HG03378 (cell line): ENCODE measurements around the gene PLD1.

Experiments
- ATAC-seq: cut with Tn5 transposase; IDR thresholded peaks from one replicate; pipeline ENCODE4 v1.9.1; 2021; ENCODE audit warnings: mild to moderate bottlenecking, moderate library complexity; ENCODE audit not compliant: unreplicated experiment

PLD1 gene

DNA sequence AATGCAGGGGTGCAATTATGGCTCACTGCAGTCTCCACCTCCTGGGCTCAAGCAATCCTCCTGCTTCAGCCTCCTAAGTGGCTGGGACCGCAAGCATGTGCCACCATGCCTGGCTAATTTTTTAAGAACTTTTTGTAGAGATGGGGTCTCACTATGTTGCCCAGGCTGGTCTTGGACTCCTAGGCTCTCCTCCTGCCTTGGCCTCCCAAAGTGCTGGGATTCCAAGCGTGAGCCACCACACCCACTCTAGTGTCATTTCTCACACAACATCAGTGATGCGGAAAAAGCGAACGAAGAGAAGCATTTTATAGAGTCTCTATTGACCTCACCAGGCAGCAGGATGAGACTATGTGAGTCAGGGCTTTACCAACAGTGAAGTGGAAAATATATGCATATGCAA is 137.7 kb downstream of the PLD1 start:
- ATAC-seq, result no peak

DNA sequence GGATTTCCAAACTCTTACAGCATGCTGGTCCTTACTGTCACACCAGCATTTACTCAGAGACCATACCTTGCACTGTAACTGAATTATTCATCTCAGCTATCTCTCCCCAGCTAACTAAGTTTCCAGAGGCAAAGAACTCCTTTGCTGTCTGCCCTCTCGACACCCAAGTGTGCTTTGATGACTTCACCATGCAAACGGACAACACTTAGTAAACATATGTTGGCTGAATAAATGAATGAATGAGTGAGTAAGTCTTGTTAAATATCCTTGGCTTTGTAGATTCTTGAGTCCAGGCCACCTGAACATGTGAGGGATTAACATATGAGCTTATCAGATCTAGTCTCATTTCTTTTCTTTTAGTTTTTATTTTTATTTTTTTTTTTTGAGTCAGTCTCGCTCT is 138.2 kb downstream of the PLD1 start:
- no peak for ATAC-seq

DNA sequence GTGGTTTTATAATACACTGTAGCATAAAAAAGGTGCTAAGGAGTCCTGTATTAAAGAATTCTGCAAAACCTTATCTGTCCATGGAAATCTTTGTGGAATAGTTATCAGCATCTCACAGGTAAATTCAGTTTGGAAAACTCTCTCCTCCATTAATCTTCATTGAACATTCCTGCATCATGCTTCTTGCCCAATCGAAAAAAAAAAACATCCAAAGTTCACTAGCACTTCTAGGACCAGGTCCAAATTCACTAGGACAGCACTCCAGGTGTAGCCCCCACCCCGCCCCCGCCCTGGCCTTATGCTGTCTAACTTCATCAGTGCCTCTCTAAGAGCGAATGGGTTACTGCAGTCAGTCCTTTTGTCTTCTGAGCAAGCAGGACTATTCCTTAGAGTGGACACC is 138.6 kb downstream of the PLD1 start:
- ATAC-seq, result no peak

DNA sequence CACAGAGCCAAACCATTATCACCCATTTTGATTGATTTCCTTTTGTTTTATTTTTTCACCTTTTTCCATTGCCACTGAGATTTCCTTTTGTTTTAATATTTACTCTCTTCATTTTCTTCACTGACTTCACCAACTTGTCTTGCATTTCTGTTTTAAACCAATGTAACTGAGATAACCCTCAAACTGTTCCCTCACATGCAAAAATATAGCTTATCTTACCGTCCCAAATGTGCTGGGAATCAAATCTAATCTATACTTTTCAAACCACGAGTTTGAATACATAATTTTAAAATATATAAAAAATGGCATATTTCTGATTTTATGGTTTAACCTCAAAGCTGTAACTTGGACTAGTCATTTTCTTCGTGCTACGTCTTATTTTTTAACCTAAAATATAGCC is 143.8 kb downstream of the PLD1 start:
- no peak for ATAC-seq

DNA sequence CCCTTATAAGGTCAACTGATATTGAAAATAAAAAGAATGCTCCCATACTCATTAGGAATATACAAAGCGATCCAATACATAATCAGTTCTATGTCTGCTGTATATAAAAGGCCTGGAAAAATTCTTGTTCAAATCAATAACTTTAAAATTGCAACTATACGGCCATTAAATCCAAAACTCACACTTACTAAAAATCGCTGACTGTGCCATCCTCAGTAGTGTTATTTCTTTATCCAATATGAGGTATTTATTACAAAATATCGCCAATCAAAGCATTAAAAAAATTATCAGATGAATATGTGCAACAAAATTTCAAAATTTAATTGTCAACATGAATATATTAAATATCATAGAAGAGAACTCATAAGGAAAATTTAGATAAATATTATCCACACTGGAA is 146.5 kb downstream of the PLD1 start:
- ATAC-seq, result no peak

DNA sequence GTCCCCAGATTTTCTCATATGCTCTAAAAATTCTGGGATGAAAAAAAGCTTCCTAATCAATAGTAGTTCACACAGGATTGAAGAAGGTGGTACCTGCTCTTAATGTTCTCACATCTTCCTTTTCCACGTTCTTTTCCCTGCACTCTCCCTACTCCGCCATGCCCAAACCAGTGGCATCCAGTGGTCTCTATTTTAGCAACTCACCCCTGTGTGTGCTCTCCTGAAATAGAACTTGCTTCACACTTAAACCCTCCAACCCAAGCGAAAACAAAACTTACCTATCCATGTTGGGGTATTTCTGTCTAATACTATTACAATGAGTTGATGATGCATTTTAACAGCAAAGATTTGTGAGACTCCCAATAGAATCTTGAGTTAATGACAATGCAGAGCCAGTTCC is 148.8 kb downstream of the PLD1 start:
- no peak for ATAC-seq

DNA sequence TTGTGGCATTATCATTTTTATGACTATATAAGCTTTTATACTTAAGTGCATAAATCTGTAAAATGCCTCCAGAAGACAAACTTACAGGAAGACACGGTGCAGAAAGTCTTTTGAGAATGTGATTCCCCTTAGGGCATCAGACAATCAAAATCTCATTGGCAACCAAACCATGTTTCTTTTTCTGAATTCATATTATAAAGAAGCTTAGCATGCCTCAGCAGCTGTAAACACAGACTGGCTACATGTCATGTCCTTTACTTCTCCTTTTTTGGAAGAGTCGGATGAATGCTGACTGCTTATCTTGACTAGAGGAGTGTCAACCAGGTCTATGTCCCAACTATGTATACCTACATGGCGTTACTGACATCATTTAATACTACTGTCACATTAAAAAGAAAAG is 150.1 kb downstream of the PLD1 start:
- no peak for ATAC-seq

DNA sequence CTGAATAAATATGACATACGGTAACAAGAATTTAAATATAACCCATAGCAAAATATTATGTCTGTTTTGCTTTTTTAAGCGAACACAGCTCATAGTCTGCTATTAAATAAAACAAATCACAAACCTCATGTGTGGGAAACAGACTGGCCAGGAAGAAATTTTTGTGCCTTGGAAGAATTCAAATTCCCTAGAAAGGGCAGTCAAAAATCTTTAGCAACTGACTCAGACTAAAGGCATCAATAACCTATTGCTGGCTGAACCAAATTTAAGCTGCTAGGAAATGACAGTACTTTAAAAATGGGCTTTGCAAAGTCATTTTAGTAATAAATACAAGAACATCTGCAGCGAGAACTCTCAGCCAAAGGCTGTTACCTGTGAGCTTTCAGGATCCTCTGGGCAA is 151.4 kb downstream of the PLD1 start:
- ATAC-seq, result no peak

DNA sequence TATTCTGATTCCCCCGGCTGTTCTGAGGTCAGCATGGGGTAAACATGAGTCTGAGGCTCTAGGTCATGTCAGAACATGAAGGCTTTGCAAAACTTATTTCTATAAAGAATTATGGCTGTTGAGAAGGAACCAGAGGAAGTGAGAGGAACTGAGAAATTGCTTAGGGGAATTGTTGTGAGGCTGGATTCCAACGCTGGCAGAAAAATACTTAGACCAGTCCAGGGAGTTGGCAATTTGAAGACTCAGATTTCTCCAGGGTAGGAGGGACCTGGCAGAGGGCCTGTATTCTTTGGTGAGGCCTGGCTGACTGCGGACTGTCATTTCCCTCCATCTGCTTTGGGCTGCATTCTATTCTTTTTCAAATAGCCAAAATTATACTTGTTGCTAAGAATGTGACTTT is 155.5 kb downstream of the PLD1 start:
- no peak for ATAC-seq

DNA sequence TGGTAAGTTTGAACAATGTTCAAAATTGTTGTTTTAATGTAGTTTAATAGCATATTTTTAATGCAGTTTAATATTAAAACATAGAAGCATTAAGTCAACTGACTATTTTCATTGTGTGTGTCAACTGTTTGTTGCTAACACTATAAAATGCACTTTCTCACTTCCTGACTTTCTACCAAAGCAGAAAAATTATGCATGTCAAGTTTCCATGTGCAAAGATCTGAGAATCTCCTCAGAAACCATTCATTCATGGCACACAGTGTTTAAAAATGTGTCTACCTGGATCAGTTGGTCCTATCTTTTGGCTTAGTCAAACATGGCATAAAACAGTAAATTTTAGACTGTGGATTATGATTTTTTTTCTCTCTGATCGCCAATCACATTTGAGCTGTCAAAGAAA is 156.0 kb downstream of the PLD1 start:
- no peak for ATAC-seq

DNA sequence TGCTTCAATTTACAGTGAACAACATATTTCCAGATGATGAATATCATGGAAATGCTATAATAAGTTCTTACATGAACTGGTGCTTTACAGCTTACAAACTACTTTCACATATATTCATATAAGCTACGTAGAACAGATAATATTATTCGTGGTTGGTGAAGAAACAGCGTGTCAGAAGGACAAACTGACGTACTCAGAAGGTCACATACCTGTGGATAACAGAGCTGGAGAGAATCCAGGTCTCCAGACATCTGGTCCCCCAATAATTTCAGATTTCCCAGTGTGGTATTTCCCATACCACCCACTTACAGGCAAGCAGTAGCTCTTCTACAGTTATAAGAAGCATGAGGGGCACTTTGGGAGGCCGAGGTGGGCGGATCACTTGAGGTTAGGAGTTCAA is 156.6 kb downstream of the PLD1 start:
- ATAC-seq, result no peak

DNA sequence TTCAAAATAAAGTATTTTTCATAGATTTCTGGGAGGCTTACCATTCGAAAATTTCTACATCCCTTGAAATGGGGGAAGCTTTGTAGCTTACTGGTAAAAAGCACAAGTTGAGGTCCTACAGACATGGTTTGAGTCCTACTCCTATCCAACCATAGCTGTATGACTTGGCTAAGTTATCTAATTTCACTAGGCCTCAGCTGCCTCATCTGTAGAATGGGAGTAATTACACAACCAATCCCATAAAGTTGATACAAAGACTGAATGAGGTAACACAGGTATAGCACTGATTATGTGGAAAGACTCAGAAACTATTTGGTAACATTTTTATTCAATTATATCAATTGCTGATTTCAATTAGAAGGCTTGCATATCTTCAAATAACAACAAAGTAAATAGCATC is 157.4 kb downstream of the PLD1 start:
- ATAC-seq, result no peak

DNA sequence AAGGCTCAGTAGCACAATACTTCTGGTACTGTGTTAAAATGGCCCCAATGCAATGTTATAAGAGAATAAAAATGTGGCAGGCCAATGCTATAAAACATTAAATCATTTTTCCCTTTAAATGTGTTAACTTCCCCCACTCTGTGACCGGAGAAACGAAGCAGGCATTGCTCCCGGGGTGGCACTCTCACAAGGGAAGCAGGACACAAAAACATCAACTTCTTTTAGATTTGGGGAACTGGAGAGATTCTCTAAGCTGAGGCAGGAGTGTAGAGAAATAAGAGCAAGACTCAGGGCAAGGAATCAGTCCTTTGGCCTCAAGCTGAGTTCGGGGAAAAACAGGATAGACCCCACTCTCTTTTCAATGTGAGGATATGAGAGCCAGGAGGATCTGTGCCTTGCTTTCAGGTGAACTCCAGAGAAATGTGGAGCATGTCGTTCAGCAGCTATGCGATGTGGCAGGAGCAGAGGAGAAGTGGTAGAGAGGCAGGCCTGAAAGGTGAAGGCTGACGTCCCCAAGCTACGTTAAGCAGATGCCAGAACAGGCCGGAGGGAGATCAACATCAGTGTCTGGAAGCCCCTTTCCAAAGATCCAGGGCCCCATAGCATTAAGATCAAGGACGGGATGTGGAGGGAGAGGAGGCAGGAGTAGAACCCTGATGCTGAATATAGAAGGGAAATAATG is 160.2 kb downstream of the PLD1 start:
- ATAC-seq, result no peak

DNA sequence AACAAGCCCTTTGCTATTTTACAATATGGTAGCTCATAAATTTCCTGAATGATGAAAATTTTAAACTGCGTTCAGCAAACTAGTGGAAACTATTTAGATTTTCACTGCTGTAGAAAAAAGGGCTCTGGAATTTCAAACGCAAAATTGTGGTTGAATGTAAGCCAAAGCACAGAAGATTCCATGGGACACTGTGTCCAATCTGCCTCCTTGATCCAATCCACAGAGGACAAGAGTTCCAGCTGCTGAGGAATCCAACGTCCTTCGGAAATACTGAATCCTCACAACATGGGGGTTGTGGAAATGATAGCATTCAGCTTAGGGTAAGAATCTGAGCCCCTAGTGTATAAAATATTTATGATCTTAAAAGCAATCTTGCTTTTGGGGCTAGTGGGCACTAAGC is 161.0 kb downstream of the PLD1 start:
- ATAC-seq, result no peak

DNA sequence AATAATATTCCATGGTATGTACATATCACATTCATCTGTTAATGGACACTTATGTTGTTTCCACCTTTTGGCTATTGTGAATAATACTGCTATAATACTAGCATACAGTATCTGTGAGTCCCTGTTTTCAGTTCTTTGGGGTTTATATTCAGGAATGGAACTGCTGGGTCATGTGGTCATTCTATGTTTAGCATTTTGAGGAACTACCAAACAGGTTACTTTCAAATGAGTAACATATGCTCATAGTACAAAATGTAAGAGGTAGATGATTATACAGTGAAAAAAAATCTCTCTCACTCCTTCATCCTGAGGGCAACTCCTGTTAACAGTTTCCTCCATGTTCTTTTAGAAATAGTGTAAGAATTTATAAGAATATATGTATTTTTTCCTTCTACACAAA is 162.2 kb downstream of the PLD1 start:
- no peak for ATAC-seq

DNA sequence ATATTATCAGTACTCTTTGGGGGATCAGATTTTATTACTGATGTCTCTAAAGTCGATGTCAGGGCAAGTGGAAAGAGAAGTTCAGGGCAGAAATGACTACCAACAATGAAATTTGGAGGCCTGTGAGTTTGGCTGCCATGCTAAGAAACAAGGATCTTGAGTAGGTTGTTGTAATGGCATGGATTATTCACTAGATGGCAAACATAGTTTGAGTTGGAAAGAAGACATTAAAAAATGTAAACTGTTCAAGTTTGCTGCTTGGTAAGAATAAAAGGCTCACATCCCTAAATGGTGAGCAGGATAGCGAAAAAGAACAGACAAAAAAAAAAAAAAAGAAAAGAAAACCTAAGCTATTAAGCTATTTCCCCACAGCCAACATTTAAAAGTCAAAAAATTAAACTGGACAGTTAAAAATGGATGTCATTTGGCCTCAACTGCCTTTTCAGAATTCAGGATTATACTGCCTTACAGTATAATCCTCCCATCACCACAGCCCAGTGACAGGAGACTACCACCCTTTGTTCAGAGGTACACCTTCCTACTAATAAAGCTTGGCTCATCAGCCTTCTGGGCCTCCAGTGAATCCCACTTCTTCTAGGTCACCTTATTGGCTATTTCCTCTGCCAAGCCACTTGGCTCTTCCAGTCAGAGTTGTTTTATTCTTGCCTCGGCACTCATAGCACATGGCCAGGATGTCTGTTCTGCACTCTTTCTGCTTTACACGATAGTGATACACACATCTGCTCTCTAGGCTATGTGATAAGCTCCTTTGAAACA is 163.7 kb downstream of the PLD1 start:
- ATAC-seq, result peak; percentile 51

DNA sequence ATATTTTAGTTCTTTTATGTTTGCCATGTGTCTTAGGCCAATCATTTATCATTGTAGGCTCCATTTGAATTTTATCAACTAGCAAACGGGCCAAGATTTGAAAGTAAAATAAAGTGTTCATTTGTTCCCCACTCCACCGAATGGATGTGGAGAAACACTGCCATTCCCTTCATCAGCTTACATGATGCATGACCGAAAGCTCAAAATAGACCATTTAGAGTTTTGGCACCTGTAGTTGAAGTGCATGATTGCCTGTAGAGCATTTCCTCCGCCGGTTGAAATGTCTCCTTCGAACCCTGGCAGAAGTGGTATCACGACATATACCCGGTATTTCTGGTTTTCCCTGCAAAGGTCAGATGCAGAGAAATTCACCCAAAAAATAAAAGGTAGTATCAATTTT is 165.6 kb downstream of the PLD1 start:
- no peak for ATAC-seq

DNA sequence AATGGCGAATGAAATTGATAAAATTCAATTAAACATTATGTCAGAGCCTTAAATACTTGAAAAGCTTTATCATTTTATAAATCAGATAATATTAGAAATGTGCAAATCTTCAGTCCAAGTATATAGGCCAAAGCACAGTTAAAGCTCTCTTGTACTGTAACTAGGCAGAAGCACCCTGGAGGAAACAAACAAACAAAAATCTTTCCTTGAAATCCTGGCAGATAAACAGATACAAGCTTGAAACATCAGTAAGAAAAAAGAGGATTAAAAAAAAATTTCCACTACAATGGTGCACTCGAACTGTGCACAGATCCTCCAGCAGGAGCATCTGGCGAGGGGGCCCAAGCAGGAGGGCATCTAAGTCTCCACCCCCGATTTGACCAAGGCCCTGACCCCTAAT is 166.6 kb downstream of the PLD1 start:
- no peak for ATAC-seq

DNA sequence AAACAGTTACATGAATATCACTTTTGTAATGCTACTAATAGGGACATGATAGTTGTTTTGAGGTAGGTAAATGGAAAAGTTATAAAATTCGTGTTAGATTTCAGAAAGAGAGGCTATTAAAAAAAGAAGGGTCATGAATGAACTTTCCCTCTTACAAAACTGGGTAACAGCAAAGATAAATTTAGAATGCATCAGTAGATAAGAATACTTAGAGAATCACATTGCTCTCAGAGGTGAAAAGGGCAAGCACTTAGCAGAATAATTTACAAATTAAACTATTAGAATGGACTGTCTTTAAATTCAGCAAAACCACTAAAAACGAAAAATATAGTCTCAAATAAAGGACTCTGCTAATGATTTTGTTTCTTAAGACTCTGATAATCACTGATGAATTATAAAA is 167.2 kb downstream of the PLD1 start:
- no peak for ATAC-seq

DNA sequence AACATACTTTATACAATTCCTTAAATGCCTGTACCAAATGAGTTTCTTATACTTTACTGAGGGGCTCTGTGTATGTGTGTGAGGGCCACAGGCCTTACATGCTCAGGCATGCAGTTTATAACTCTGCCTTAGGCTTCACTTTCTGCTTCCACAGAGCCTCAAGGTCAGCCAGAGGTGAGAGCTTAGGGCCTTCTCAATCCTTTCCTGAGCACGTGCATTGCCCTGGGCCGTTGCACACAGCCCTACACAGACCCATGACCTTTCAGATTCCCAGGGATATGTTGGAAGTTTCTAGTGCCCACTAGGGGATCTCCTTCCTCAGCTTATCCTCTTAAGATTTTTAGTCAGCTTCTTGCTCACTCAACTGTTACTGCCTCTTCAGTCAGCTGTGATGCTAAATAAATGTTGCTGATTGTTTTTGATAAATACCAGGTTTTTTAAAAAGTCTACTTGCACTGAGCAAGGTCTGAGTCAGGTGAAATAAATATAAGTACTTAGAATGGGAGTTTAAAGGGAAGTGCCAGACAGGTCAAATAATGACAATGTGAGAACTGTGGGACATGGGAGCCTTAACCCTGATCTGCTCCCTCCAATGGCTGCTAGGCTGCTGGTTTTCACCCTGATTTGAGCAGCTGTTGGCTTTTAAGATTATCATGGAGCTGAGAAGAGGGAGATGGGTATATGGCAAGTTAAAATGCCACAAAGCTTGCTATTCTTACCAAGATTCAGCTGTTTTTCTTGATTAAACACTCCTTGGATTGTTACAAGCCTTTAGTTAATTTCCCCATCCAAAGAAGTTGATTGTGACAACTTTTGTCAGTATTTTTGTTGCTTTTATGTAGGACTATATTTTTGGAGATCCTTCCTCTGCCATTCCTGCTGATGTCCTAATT is 169.5 kb downstream of the PLD1 start:
- ATAC-seq, result no peak

DNA sequence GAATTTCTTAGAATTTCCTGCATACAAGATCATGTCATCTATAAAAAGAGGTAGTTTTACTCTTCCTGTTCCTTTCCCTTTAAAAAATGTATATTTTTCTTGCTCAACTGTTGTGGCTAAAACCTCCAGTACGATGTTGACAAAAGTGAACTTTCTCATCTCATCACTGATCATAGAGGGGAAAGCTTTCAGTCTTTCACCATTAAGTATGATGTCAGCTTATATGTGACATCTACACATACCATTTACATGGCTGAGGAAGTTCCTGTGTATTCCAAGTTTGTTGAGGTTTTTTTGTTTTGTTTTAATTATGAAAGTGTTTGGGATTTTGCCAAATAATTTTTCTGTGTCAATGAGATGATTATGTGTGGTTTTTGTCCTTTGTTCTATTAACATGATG is 173.6 kb downstream of the PLD1 start:
- no peak for ATAC-seq

DNA sequence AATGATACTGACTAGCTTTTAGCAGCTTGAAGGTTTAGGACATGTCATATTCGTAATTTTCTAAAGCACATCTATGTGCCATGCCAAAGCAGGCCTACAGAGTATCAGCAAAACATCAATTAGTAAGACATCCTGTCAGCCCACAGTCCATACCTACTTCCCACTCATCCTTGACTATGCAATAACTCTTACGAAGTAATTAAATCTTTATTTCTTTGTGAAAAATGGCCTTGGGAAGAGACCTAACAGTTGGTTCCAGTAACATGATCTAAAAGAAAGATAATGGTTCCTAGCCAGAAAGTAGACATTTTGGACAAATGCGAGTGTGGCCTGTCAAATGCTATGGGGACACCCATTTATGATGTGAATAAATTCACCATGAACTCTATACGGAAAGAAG is 177.5 kb downstream of the PLD1 start:
- no peak for ATAC-seq
